ENCODE data around the gene ARMH3.

The ARMH3 gene

GRCh38 chr10:101848894-101849351 is 207.1 kb downstream of the ARMH3 start:
- no peak for DNase-seq

- no peak for DNase-seq
Measured at GRCh38 chr10:101848408-101848807, 207.6 kb downstream of the ARMH3 start.

- no peak for DNase-seq
Measured at GRCh38 chr10:101845893-101846292, 210.1 kb downstream of the ARMH3 start.

- peak; percentile 41 to 71 (median 59) for DNase-seq
Measured at GRCh38 chr10:101843032-101844021, 212.6 kb downstream of the ARMH3 start, which contains the start of gene KCNIP2. TSS of gene KCNIP2 (minus strand) at chr10:101843800. CDS start at chr10:101843568, 232 bp downstream.

- DNase-seq: no peak
Measured at GRCh38 chr10:101841826-101842225, 214.1 kb downstream of the ARMH3 start.

- DNase-seq: peak; percentile 16 to 61 (median 46)
Measured at GRCh38 chr10:101840741-101841453, 215.1 kb downstream of the ARMH3 start.

- peak in 1 of 6 experiments; percentile 11 for DNase-seq
Measured at GRCh38 chr10:101840102-101840684, 215.8 kb downstream of the ARMH3 start.

GRCh38 chr10:101839416-101840063 is 216.4 kb downstream of the ARMH3 start:
- DNase-seq: peak in 5 of 6 experiments; percentile 21 to 63 (median 38)

GRCh38 chr10:101839002-101839401 is 217.0 kb downstream of the ARMH3 start:
- no peak for DNase-seq

- no peak for DNase-seq
Measured at GRCh38 chr10:101838416-101838970, 217.5 kb downstream of the ARMH3 start.

- DNase-seq: no peak
Measured at GRCh38 chr10:101837748-101838147, 218.2 kb downstream of the ARMH3 start.

- no peak for DNase-seq
Measured at GRCh38 chr10:101835362-101835761, 220.6 kb downstream of the ARMH3 start.

- no peak for DNase-seq
Measured at GRCh38 chr10:101834341-101834740, 221.6 kb downstream of the ARMH3 start.

- no peak for DNase-seq
Measured at GRCh38 chr10:101833466-101833865, 222.5 kb downstream of the ARMH3 start.

- DNase-seq: no peak
Measured at GRCh38 chr10:101832325-101832771, 223.6 kb downstream of the ARMH3 start.

GRCh38 chr10:101831169-101831811 is 224.7 kb downstream of the ARMH3 start:
- DNase-seq: no peak

- DNase-seq: peak; percentile 96 to 99 (median 99)
Measured at GRCh38 chr10:101830322-101831168, 225.4 kb downstream of the ARMH3 start.

GRCh38 chr10:101829561-101830315 is 226.2 kb downstream of the ARMH3 start:
- peak; percentile 67 to 79 (median 71) for DNase-seq

GRCh38 chr10:101828766-101829551 is 227.0 kb downstream of the ARMH3 start:
- no peak for DNase-seq
